SU-DHL-6 (cell line): Measurements from ENCODE around the gene DIAPH3.

Experiments
- H2AFZ ChIP-seq: fragments of 200-600 bp; sonication (generic); 2 replicates; pipeline ENCODE4 v1.6.1; 2014; ENCODE audit warnings: low read depth, mild to moderate bottlenecking, moderate library complexity, mixed read lengths, antibody characterized with exemption, low read length; ENCODE audit not compliant: severe bottlenecking
- H3F3A ChIP-seq: fragments of 200-600 bp; shearing (Covaris generic); 2 replicates; pipeline ENCODE4 v1.6.0; 2016; ENCODE audit warnings: antibody characterized with exemption, mild to moderate bottlenecking; ENCODE audit not compliant: insufficient read depth
- H3K27ac ChIP-seq: fragments of 200-600 bp; sonication (generic); 2 replicates; pipeline ENCODE4 v1.5.1; 2016; ENCODE audit warnings: low read depth, mild to moderate bottlenecking, low read length, moderate library complexity, mixed read lengths
- H3K27me3 ChIP-seq: fragments of 200-600 bp; sonication (generic), shearing (Covaris generic); 2 replicates; pipeline ENCODE4 v1.6.0; 2014; ENCODE audit warnings: mild to moderate bottlenecking, low read length
- H3K36me3 ChIP-seq: fragments of 200-600 bp; sonication (generic); 2 replicates; pipeline ENCODE4 v1.6.1; 2014; ENCODE audit warnings: mild to moderate bottlenecking, low read length, mixed read lengths
- H3K4me2 ChIP-seq: fragments of 300-600, 200-600 bp; shearing (Covaris generic), sonication (generic); 2 replicates; pipeline ENCODE4 v1.6.0; 2014; ENCODE audit warnings: low read length, low read depth, mild to moderate bottlenecking; ENCODE audit not compliant: poor library complexity, severe bottlenecking
- H3K4me3 ChIP-seq: fragments of 200-600 bp; sonication (generic); 2 replicates; pipeline ENCODE4 v1.5.1; 2014; ENCODE audit warnings: antibody characterized with exemption, low read length, mild to moderate bottlenecking, mixed read lengths; ENCODE audit not compliant: insufficient read depth, poor library complexity, severe bottlenecking
- H3K79me2 ChIP-seq: fragments of 200-600 bp; sonication (generic); 2 replicates; pipeline ENCODE4 v1.6.1; 2014; ENCODE audit warnings: mild to moderate bottlenecking, low read length, moderate library complexity; ENCODE audit not compliant: insufficient read depth
- H3K9ac ChIP-seq: fragments of 200-600 bp; sonication (generic); 2 replicates; pipeline ENCODE4 v1.7.0; 2014; ENCODE audit warnings: mild to moderate bottlenecking, low read length
- H3K9me2 ChIP-seq: fragments of 200-600 bp; sonication (generic); replicated peaks from 2 replicates; pipeline ENCODE4 v1.6.1; 2014; ENCODE audit warnings: low read length; ENCODE audit not compliant: insufficient read depth
- H3K9me3 ChIP-seq: fragments of 200-600 bp; sonication (generic); 2 replicates; pipeline ENCODE4 v1.6.1; 2014; ENCODE audit warnings: low read length, mixed read lengths; ENCODE audit not compliant: insufficient read depth
- H4K20me1 ChIP-seq: fragments of 200-600 bp; sonication (generic); 2 replicates; pipeline ENCODE4 v1.6.1; 2014; ENCODE audit warnings: low read depth, mild to moderate bottlenecking, antibody characterized with exemption, low read length, moderate library complexity, mixed read lengths
- CTCF ChIP-seq: fragments of 200-600 bp; sonication (generic); IDR thresholded peaks from one replicate; pipeline ENCODE4 v1.5.1; 2017; ENCODE audit warnings: antibody characterized with exemption, mild to moderate bottlenecking, low read length, moderate library complexity; ENCODE audit not compliant: insufficient read depth, poor library complexity, severe bottlenecking
- EZH2phosphoT487 ChIP-seq: fragments of 200-600 bp; sonication (generic), shearing (Covaris generic); conservative IDR thresholded peaks from 2 replicates; pipeline ENCODE4 v1.6.1; 2018; ENCODE audit warnings: mild to moderate bottlenecking, antibody characterized with exemption, low read length, moderate library complexity, mixed read lengths

DIAPH3 gene

DNA sequence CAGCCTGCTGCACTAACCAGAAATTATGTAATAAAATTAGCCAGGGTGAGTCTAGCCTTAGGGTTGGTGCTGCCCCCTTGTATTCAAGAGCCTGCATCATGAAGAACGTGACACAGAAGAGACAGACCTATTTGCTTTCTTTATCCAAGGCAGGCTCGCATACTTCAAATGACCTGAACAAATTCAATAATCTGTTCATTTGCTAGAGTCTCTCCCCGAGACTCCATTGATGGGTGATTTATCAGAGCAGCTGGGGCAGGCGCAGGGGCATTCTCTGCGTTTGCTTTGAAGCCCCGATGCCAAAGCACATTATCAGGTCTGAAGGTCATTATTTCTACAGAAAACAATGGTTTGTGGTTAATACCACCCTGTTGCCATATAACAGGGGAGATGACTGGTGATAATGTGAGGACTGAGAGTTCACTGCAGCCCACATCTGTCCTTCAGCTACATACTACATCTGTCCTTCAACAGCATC is 520.3 kb downstream of the DIAPH3 start:
- Histone ChIP-seq H3K4me3 (no peak overlapping the region), H2AFZ (no peak overlapping the region), H3K36me3 (no peaks in the 10 kb centered on the region), H3F3A (no peaks in the 10 kb centered on the region), H3K27ac (no peak overlapping the region), H3K9me3 (no peaks in the 10 kb centered on the region), H3K27me3 (no peaks in the 10 kb centered on the region), H3K9me2 (no peaks in the 10 kb centered on the region), H3K9ac (no peak overlapping the region), H3K4me2 (no peak overlapping the region), H4K20me1 (no peaks in the 10 kb centered on the region), H3K79me2 (no peaks in the 10 kb centered on the region)
- TF ChIP-seq CTCF (no peak), EZH2phosphoT487 (no peak)

GRCh38 chr13:59641817-59642216 is 521.9 kb downstream of the DIAPH3 start:
- no peak overlapping the region for H3K4me3 ChIP-seq
- H3F3A ChIP-seq = no peaks in the 10 kb centered on the region
- H3K4me2 ChIP-seq = no peak overlapping the region
- H3K9ac ChIP-seq = no peak overlapping the region
- H3K27me3 ChIP-seq = no peaks in the 10 kb centered on the region
- no peaks in the 10 kb centered on the region for H3K9me3 ChIP-seq
- no peaks in the 10 kb centered on the region for H3K9me2 ChIP-seq
- no peak overlapping the region for H3K27ac ChIP-seq
- H2AFZ ChIP-seq = no peak overlapping the region
- TF ChIP-seq CTCF (no peak), EZH2phosphoT487 (no peak)
- H3K36me3 ChIP-seq = no peaks in the 10 kb centered on the region
- H4K20me1 ChIP-seq = no peaks in the 10 kb centered on the region
- no peaks in the 10 kb centered on the region for H3K79me2 ChIP-seq

GRCh38 chr13:59641261-59641660 is 522.5 kb downstream of the DIAPH3 start:
- no peaks in the 10 kb centered on the region for H4K20me1 ChIP-seq
- no peaks in the 10 kb centered on the region for H3K27me3 ChIP-seq
- no peaks in the 10 kb centered on the region for H3K79me2 ChIP-seq
- TF ChIP-seq CTCF (no peak), EZH2phosphoT487 (no peak)
- H3K9me3 ChIP-seq = no peaks in the 10 kb centered on the region
- no peak overlapping the region for H2AFZ ChIP-seq
- no peak overlapping the region for H3K4me3 ChIP-seq
- no peak overlapping the region for H3K27ac ChIP-seq
- no peak overlapping the region for H3K4me2 ChIP-seq
- no peaks in the 10 kb centered on the region for H3K9me2 ChIP-seq
- H3F3A ChIP-seq = no peaks in the 10 kb centered on the region
- H3K36me3 ChIP-seq = no peaks in the 10 kb centered on the region
- H3K9ac ChIP-seq = no peak overlapping the region

- no peaks in the 10 kb centered on the region for H4K20me1 ChIP-seq
- no peak for TF ChIP-seq CTCF
- no peak for TF ChIP-seq EZH2phosphoT487
These were observed 525.3 kb downstream of the DIAPH3 start for GRCh38 chr13:59638404-59638803.

More at GRCh38 chr13:59638404-59638803, 525.3 kb downstream of the DIAPH3 start:
- H3K9me3 ChIP-seq = no peaks in the 10 kb centered on the region
- H2AFZ ChIP-seq = no peak overlapping the region
- H3K9ac ChIP-seq = no peak overlapping the region
- no peaks in the 10 kb centered on the region for H3K36me3 ChIP-seq
- no peak overlapping the region for H3K4me3 ChIP-seq
- no peaks in the 10 kb centered on the region for H3F3A ChIP-seq
- H3K27ac ChIP-seq = no peak overlapping the region
- no peaks in the 10 kb centered on the region for H3K79me2 ChIP-seq
- H3K27me3 ChIP-seq = no peaks in the 10 kb centered on the region
- no peak overlapping the region for H3K4me2 ChIP-seq
- H3K9me2 ChIP-seq = no peaks in the 10 kb centered on the region
